ENCODE measurements around the gene DCHS2. TPM values are rescaled to one million over a fixed set of nuclear protein-coding genes. Genes with fewer than 3 reads are reported as not detected.
A peak's percentile ranks its signal among the peaks of the same experiment; 100 is the strongest.

Gene DCHS2
- total and polyA plus RNA-seq, 5 donors from 2014 or later: not detected

- H3K4me3 ChIP-seq (ENCODE audit: low read depth, low read length): no peak overlapping the region
- Mint-ChIP-seq H3K36me3 (no peaks in the 10 kb centered on the region), H3K27me3 (no peaks in the 10 kb centered on the region), H3K27ac (no peak overlapping the region), H3K9me3 (peaks cover 0 to 1% (median 0%) of the 10 kb centered on the region in 7 donors), H3K4me3 (no peak overlapping the region), H3K4me1 (no peaks in the 10 kb centered on the region)
- no peaks in the 10 kb centered on the region for H3K27me3 ChIP-seq (ENCODE audit: control insufficient read depth, insufficient read depth, low read length)
- H3K9me3 ChIP-seq (ENCODE audit: control insufficient read depth in 2 of 2, low read length in 2 of 2): no peaks in the 10 kb centered on the region
- H3K36me3 ChIP-seq (ENCODE audit: control insufficient read depth, insufficient read depth, low read length): no peaks in the 10 kb centered on the region
- no peak for DNase-seq
- ATAC-seq (ENCODE audit: low read depth in 2 of 2): no peak
- no peak overlapping the region for H3K27ac ChIP-seq (ENCODE audit: insufficient read depth, low read length, poor library complexity, severe bottlenecking)
- no peaks in the 10 kb centered on the region for H3K4me1 ChIP-seq (ENCODE audit: control insufficient read depth, insufficient read depth, low read length, poor library complexity, severe bottlenecking)
Measured at GRCh38 chr4:154293427-154293826, 198.2 kb downstream of the DCHS2 start.

- DNase-seq (peak in 1 of 3 donors; percentile 2), ATAC-seq (ENCODE audit: low read depth in 2 of 2) (no peak)
- H3K4me1 ChIP-seq (ENCODE audit: control insufficient read depth, insufficient read depth, low read length, poor library complexity, severe bottlenecking): no peaks in the 10 kb centered on the region
- H3K4me3 ChIP-seq (ENCODE audit: low read depth, low read length): no peak overlapping the region
- no peaks in the 10 kb centered on the region for H3K4me1 Mint-ChIP-seq
- no peaks in the 10 kb centered on the region for H3K27me3 ChIP-seq (ENCODE audit: control insufficient read depth, insufficient read depth, low read length)
- no peaks in the 10 kb centered on the region for H3K9me3 ChIP-seq (ENCODE audit: control insufficient read depth in 2 of 2, low read length in 2 of 2)
- H3K36me3 ChIP-seq (ENCODE audit: control insufficient read depth, insufficient read depth, low read length): no peaks in the 10 kb centered on the region
- H3K36me3 Mint-ChIP-seq: no peaks in the 10 kb centered on the region
- no peak overlapping the region for H3K4me3 Mint-ChIP-seq
- peaks cover 0 to 1% (median 0%) of the 10 kb centered on the region in 7 donors for H3K9me3 Mint-ChIP-seq
- no peak overlapping the region for H3K27ac ChIP-seq (ENCODE audit: insufficient read depth, low read length, poor library complexity, severe bottlenecking)
- no peak overlapping the region for H3K27ac Mint-ChIP-seq
- no peaks in the 10 kb centered on the region for H3K27me3 Mint-ChIP-seq
Measured at GRCh38 chr4:154292589-154292988, 199.0 kb downstream of the DCHS2 start.

- H3K9me3 Mint-ChIP-seq: peaks cover 0 to 6% (median 2%) of the 10 kb centered on the region in 7 donors
- Histone ChIP-seq H3K27me3 (ENCODE audit: control insufficient read depth, insufficient read depth, low read length) (no peaks in the 10 kb centered on the region), H3K27ac (ENCODE audit: insufficient read depth, low read length, poor library complexity, severe bottlenecking) (no peak overlapping the region), H3K4me1 (ENCODE audit: control insufficient read depth, insufficient read depth, low read length, poor library complexity, severe bottlenecking) (no peaks in the 10 kb centered on the region), H3K36me3 (ENCODE audit: control insufficient read depth, insufficient read depth, low read length) (no peaks in the 10 kb centered on the region), H3K4me3 (ENCODE audit: low read depth, low read length) (no peak overlapping the region), H3K9me3 (ENCODE audit: control insufficient read depth in 2 of 2, low read length in 2 of 2) (no peaks in the 10 kb centered on the region)
- no peaks in the 10 kb centered on the region for H3K36me3 Mint-ChIP-seq
- no peak for ATAC-seq (ENCODE audit: low read depth in 2 of 2)
- no peak overlapping the region for H3K4me3 Mint-ChIP-seq
- H3K27ac Mint-ChIP-seq: no peak overlapping the region
- DNase-seq: no peak
- peaks cover 4% of the 10 kb centered on the region for H3K27me3 Mint-ChIP-seq
- no peaks in the 10 kb centered on the region for H3K4me1 Mint-ChIP-seq
Measured at GRCh38 chr4:154277172-154277571, 214.4 kb downstream of the DCHS2 start.

GRCh38 chr4:154276496-154276895, 215.1 kb downstream of the DCHS2 start:
- no peaks in the 10 kb centered on the region for H3K4me1 Mint-ChIP-seq
- ATAC-seq (ENCODE audit: low read depth in 2 of 2) (no peak), DNase-seq (no peak)
- Histone ChIP-seq H3K27me3 (ENCODE audit: control insufficient read depth, insufficient read depth, low read length) (no peaks in the 10 kb centered on the region), H3K4me3 (ENCODE audit: low read depth, low read length) (no peak overlapping the region), H3K27ac (ENCODE audit: insufficient read depth, low read length, poor library complexity, severe bottlenecking) (no peak overlapping the region), H3K36me3 (ENCODE audit: control insufficient read depth, insufficient read depth, low read length) (no peaks in the 10 kb centered on the region), H3K4me1 (ENCODE audit: control insufficient read depth, insufficient read depth, low read length, poor library complexity, severe bottlenecking) (no peaks in the 10 kb centered on the region), H3K9me3 (ENCODE audit: control insufficient read depth in 2 of 2, low read length in 2 of 2) (no peaks in the 10 kb centered on the region)
- no peak overlapping the region for H3K27ac Mint-ChIP-seq
- no peaks in the 10 kb centered on the region for H3K36me3 Mint-ChIP-seq
- H3K27me3 Mint-ChIP-seq: no peaks in the 10 kb centered on the region
- no peak overlapping the region for H3K4me3 Mint-ChIP-seq
- H3K9me3 Mint-ChIP-seq: peaks cover 0 to 6% (median 2%) of the 10 kb centered on the region in 7 donors

- Histone ChIP-seq H3K36me3 (ENCODE audit: control insufficient read depth, insufficient read depth, low read length) (no peaks in the 10 kb centered on the region), H3K4me3 (ENCODE audit: low read depth, low read length) (no peak overlapping the region), H3K4me1 (ENCODE audit: control insufficient read depth, insufficient read depth, low read length, poor library complexity, severe bottlenecking) (no peaks in the 10 kb centered on the region), H3K9me3 (ENCODE audit: control insufficient read depth in 2 of 2, low read length in 2 of 2) (no peaks in the 10 kb centered on the region), H3K27me3 (ENCODE audit: control insufficient read depth, insufficient read depth, low read length) (no peaks in the 10 kb centered on the region), H3K27ac (ENCODE audit: insufficient read depth, low read length, poor library complexity, severe bottlenecking) (no peak overlapping the region)
- no peaks in the 10 kb centered on the region for H3K4me1 Mint-ChIP-seq
- DNase-seq (no peak), ATAC-seq (ENCODE audit: low read depth in 2 of 2) (no peak)
- no peak overlapping the region for H3K4me3 Mint-ChIP-seq
- no peak overlapping the region for H3K27ac Mint-ChIP-seq
- H3K36me3 Mint-ChIP-seq: no peaks in the 10 kb centered on the region
- H3K27me3 Mint-ChIP-seq: peaks cover 4% of the 10 kb centered on the region
- H3K9me3 Mint-ChIP-seq: peaks cover 0 to 2% (median 0%) of the 10 kb centered on the region in 7 donors
Measured at GRCh38 chr4:154254999-154255398, 236.6 kb downstream of the DCHS2 start.

- H3K9me3 Mint-ChIP-seq: peaks cover 0 to 4% (median 0%) of the 10 kb centered on the region in 7 donors
- H3K4me1 ChIP-seq (ENCODE audit: control insufficient read depth, insufficient read depth, low read length, poor library complexity, severe bottlenecking): no peaks in the 10 kb centered on the region
- H3K36me3 Mint-ChIP-seq: no peaks in the 10 kb centered on the region
- H3K9me3 ChIP-seq (ENCODE audit: control insufficient read depth in 2 of 2, low read length in 2 of 2): no peaks in the 10 kb centered on the region
- H3K4me3 ChIP-seq (ENCODE audit: low read depth, low read length): no peak overlapping the region
- DNase-seq (no peak), ATAC-seq (ENCODE audit: low read depth in 2 of 2) (no peak)
- no peak overlapping the region for H3K27ac ChIP-seq (ENCODE audit: insufficient read depth, low read length, poor library complexity, severe bottlenecking)
- H3K36me3 ChIP-seq (ENCODE audit: control insufficient read depth, insufficient read depth, low read length): no peaks in the 10 kb centered on the region
- no peaks in the 10 kb centered on the region for H3K27me3 Mint-ChIP-seq
- H3K27ac Mint-ChIP-seq: no peak overlapping the region
- no peaks in the 10 kb centered on the region for H3K4me1 Mint-ChIP-seq
- no peak overlapping the region for H3K4me3 Mint-ChIP-seq
- no peaks in the 10 kb centered on the region for H3K27me3 ChIP-seq (ENCODE audit: control insufficient read depth, insufficient read depth, low read length)
Measured at GRCh38 chr4:154234576-154234975, 257.0 kb downstream of the DCHS2 start.

- ATAC-seq (ENCODE audit: low read depth in 2 of 2) (no peak), DNase-seq (no peak)
- H3K36me3 Mint-ChIP-seq: no peaks in the 10 kb centered on the region
- no peak overlapping the region for H3K27ac Mint-ChIP-seq
- H3K4me1 Mint-ChIP-seq: no peaks in the 10 kb centered on the region
- H3K4me3 Mint-ChIP-seq: no peak overlapping the region
- Histone ChIP-seq H3K4me1 (ENCODE audit: control insufficient read depth, insufficient read depth, low read length, poor library complexity, severe bottlenecking) (no peaks in the 10 kb centered on the region), H3K4me3 (ENCODE audit: low read depth, low read length) (no peak overlapping the region), H3K27me3 (ENCODE audit: control insufficient read depth, insufficient read depth, low read length) (no peaks in the 10 kb centered on the region), H3K36me3 (ENCODE audit: control insufficient read depth, insufficient read depth, low read length) (no peaks in the 10 kb centered on the region), H3K9me3 (ENCODE audit: control insufficient read depth in 2 of 2, low read length in 2 of 2) (no peaks in the 10 kb centered on the region), H3K27ac (ENCODE audit: insufficient read depth, low read length, poor library complexity, severe bottlenecking) (no peak overlapping the region)
- H3K9me3 Mint-ChIP-seq: peaks cover 0 to 4% (median 1%) of the 10 kb centered on the region in 7 donors
- H3K27me3 Mint-ChIP-seq: no peaks in the 10 kb centered on the region
Measured at GRCh38 chr4:154231806-154232478, 259.7 kb downstream of the DCHS2 start.

- no peaks in the 10 kb centered on the region for H3K27me3 ChIP-seq (ENCODE audit: control insufficient read depth, insufficient read depth, low read length)
- no peaks in the 10 kb centered on the region for H3K4me1 ChIP-seq (ENCODE audit: control insufficient read depth, insufficient read depth, low read length, poor library complexity, severe bottlenecking)
- H3K36me3 Mint-ChIP-seq: no peaks in the 10 kb centered on the region
- no peaks in the 10 kb centered on the region for H3K9me3 ChIP-seq (ENCODE audit: control insufficient read depth in 2 of 2, low read length in 2 of 2)
- ATAC-seq (ENCODE audit: low read depth in 2 of 2) (no peak), DNase-seq (no peak)
- no peaks in the 10 kb centered on the region for H3K4me1 Mint-ChIP-seq
- H3K4me3 ChIP-seq (ENCODE audit: low read depth, low read length): no peak overlapping the region
- no peaks in the 10 kb centered on the region for H3K27me3 Mint-ChIP-seq
- no peaks in the 10 kb centered on the region for H3K36me3 ChIP-seq (ENCODE audit: control insufficient read depth, insufficient read depth, low read length)
- H3K9me3 Mint-ChIP-seq: peaks cover 0 to 4% (median 1%) of the 10 kb centered on the region in 7 donors
- H3K27ac Mint-ChIP-seq: no peak overlapping the region
- no peak overlapping the region for H3K27ac ChIP-seq (ENCODE audit: insufficient read depth, low read length, poor library complexity, severe bottlenecking)
- no peak overlapping the region for H3K4me3 Mint-ChIP-seq
Measured at GRCh38 chr4:154230723-154231122, 260.9 kb downstream of the DCHS2 start.
